Brain microvascular endothelial cell (primary cell): ENCODE measurements around the gene POC1A.

Experiments used
- DNase-seq: peaks from one replicate; pipeline ENCODE4 v3.0.0-alpha.2; 2020
- H3K27ac ChIP-seq: fragments of 250-450 bp; sonication (Bioruptor Pico); 2 replicates; pipeline ENCODE4 v1.5.1; 2020; ENCODE audit warnings: mild to moderate bottlenecking, moderate library complexity
- H3K27me3 ChIP-seq: fragments of 250-450 bp; sonication (Bioruptor Pico); replicated peaks from 2 replicates; pipeline ENCODE4 v1.5.1; 2020; ENCODE audit warnings: mild to moderate bottlenecking
- H3K36me3 ChIP-seq: fragments of 250-450 bp; sonication (Bioruptor Pico); replicated peaks from 2 replicates; pipeline ENCODE4 v1.5.1; 2020; ENCODE audit warnings: mild to moderate bottlenecking
- H3K4me3 ChIP-seq: 2 replicates; pipeline ENCODE4 v1.5.1; 2011; ENCODE audit warnings: low read depth, mild to moderate bottlenecking, control low read depth, low read length, moderate library complexity
- CTCF ChIP-seq: IDR thresholded peaks from 2 replicates; pipeline ENCODE4 v1.5.1; 2011; ENCODE audit warnings: low read depth, mild to moderate bottlenecking, moderate library complexity, low read length, control low read depth, inconsistent platforms; ENCODE audit errors: missing control alignments
- in situ Hi-C: cut with HindIII; loops from 2 replicates; pipeline ENCODE4 v1.10.0; 2017; ENCODE audit warnings: low sequenced_read_pairs, low pct_ligation_motif_present

POC1A gene

GRCh38 chr3:52089691-52090090, 64.5 kb downstream of the POC1A start:
- no peak for TF ChIP-seq CTCF
- Histone ChIP-seq H3K27me3 (no peaks in the 10 kb centered on the region), H3K27ac (peak overlapping the region; percentile 85), H3K4me3 (no peak overlapping the region), H3K36me3 (no peaks in the 10 kb centered on the region)
- in situ Hi-C loops = no loop called here
- DNase-seq = no peak

GRCh38 chr3:52088445-52089367, 65.5 kb downstream of the POC1A start:
- H3K27ac ChIP-seq = peak overlapping the region; percentile 14
- H3K27me3 ChIP-seq = no peaks in the 10 kb centered on the region
- in situ Hi-C loops = no loop called here
- DNase-seq = peak; percentile 79
- no peak for TF ChIP-seq CTCF
- no peaks in the 10 kb centered on the region for H3K36me3 ChIP-seq
- no peak overlapping the region for H3K4me3 ChIP-seq

GRCh38 chr3:52087731-52088130, 66.5 kb downstream of the POC1A start:
- no peaks in the 10 kb centered on the region for H3K36me3 ChIP-seq
- no peak for TF ChIP-seq CTCF
- H3K4me3 ChIP-seq = no peak overlapping the region
- in situ Hi-C loops = no loop called here
- DNase-seq = no peak
- H3K27ac ChIP-seq = no peak overlapping the region
- H3K27me3 ChIP-seq = no peaks in the 10 kb centered on the region

- no peak for DNase-seq
- H3K27me3 ChIP-seq = no peaks in the 10 kb centered on the region
Observed at GRCh38 chr3:52086976-52087663, 67.1 kb downstream of the POC1A start.

GRCh38 chr3:52086461-52086860, 67.8 kb downstream of the POC1A start:
- no peak overlapping the region for H3K27ac ChIP-seq

More at GRCh38 chr3:52086976-52087663, 67.1 kb downstream of the POC1A start:
- Histone ChIP-seq H3K27ac (no peak overlapping the region), H3K36me3 (no peaks in the 10 kb centered on the region), H3K4me3 (no peak overlapping the region)
- in situ Hi-C loops = no loop called here
- TF ChIP-seq CTCF = no peak

More at GRCh38 chr3:52086461-52086860, 67.8 kb downstream of the POC1A start:
- Histone ChIP-seq H3K36me3 (no peaks in the 10 kb centered on the region), H3K4me3 (no peak overlapping the region), H3K27me3 (no peaks in the 10 kb centered on the region)
- TF ChIP-seq CTCF = no peak
- in situ Hi-C loops = no loop called here
- no peak for DNase-seq
